HG03066 (cell line): ENCODE data around the gene SNTG2.
"Not testable (repeated sequence)": the region's sequence is repeated elsewhere in the genome, so short reads cannot be mapped to it uniquely, and the experiment has no call there.

Experiments
- ATAC-seq: cut with Tn5 transposase; IDR thresholded peaks from one replicate; pipeline ENCODE4 v1.9.1; 2021; ENCODE audit warnings: low read depth; ENCODE audit not compliant: unreplicated experiment

SNTG2 gene

DNA sequence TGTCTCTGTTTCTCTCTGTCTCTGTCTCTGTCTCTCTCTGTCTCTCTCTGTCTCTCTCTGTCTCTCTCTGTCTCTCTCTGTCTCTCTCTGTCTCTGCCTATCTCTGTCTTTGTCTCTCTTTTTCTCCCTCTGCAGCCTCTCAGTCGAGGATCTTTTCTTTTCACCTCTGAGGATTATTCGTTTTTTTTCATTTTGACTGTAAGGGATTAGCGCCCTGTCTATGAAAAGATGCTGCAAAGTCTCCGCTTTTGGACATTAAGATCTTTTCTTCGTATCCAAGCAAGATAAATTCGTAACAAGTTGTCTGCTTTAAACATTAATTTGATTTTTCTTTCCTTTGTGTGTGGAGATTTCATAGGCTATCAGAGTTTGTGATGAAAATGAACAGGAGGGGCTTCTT is 271.4 kb downstream of the SNTG2 start:
- ATAC-seq, result no peak

DNA sequence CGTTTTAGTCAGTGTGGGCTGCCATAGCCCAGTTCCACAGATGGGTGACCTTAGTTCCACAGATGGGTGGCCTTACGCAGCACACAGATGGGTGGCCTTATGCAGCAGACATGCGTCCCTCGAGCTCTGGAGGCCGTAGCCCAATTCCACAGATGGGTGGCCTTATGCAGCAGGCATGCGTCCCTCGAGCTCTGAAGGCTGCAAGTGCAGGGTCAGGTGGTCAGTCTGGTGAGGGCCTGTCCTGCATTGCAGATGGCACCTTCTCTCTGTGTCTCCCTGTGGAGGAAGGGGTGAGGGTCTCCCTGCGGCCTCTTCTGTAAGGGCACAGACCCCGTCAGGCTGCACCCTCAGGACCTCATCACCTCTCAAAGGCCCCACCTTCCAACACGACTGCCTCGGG is 273.1 kb downstream of the SNTG2 start:
- no peak for ATAC-seq

DNA sequence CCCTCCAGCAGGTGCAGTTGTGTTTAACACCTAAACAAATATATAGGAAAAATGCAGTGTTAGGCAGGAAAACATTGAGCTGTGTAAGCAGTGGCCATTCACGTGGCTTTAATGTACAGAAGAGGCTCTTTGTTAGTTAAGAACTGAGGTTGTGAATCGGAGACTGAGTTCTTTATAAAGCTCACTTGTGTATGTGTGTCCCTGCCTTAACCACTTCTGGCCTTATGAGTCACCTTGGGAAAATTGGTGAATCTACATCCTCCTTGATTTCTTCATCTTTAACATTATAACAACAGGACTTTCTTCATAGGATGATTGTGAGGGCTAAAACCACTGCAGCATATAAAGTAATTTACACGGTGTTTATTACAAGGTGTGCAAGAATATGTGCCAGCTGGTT is 274.3 kb downstream of the SNTG2 start:
- ATAC-seq, result no peak

DNA sequence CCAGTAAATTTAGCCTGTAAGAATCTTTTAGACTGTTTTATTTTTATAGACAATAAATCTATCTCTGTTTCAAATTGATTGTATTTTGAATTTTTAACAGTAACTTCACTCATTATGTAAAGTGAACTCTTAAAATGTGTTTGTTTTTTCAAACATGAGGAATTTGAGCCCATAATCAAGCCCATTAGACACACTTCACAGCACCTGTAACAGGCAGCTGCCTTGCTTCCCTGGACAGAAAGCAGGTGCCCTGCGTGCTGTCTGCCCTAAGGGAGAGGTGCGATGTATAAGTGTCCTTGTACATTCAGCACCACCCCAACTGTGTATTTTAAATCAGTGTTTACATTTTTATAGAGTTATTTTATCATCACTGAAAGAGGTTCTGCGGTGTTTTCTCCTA is 276.1 kb downstream of the SNTG2 start:
- no peak for ATAC-seq

DNA sequence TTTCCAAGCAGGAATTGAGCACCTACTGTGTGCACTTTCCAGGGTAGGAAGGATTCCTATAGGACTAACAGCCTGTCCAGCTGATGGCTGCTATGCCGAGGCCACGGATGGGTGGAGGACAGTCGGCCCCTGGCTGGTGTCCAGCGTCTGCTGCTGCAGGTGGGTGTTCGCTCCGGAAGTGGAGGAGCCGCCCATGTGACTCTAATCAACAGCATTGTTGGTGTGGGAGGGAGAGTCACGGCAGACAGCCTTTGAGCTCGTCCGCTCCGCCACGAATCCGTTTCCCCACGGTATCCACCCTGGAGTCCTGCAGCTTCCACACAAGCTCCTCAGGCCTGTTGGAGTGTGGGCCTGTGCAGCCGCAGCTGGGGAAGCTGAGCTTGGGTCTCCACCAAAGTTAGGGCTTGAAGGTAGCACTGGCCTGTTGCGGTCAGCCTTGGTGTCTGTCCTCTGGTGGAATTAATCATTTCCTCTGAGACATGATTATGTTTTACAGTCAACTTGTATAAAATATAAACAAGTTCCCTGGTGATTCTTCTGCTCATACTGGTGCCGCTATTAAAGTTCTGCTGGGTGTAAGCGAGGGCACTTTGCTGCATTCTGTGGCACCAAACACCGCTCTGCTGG is 276.7 kb downstream of the SNTG2 start:
- ATAC-seq, result no peak

DNA sequence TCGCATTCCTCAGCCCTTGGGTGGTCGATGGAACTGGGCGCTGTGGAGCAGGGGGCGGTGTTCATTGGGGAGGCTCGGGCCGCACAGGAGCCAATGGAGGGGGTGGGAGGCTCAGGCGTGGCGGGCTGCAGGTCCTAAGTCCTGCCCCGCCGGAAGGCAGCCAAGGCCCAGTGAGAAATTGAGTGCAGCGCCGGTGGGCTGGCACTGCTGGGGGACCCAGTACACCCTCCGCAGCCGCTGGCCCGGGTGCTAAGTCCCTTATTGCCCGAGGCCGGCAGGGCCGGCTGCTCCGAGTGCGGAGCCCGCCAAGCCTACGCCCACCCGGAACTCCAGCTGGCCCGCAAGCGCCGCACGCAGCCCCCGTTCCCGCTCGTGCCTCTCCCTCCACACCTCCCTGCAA is 278.9 kb downstream of the SNTG2 start:
- ATAC-seq, result not testable (repeated sequence)

DNA sequence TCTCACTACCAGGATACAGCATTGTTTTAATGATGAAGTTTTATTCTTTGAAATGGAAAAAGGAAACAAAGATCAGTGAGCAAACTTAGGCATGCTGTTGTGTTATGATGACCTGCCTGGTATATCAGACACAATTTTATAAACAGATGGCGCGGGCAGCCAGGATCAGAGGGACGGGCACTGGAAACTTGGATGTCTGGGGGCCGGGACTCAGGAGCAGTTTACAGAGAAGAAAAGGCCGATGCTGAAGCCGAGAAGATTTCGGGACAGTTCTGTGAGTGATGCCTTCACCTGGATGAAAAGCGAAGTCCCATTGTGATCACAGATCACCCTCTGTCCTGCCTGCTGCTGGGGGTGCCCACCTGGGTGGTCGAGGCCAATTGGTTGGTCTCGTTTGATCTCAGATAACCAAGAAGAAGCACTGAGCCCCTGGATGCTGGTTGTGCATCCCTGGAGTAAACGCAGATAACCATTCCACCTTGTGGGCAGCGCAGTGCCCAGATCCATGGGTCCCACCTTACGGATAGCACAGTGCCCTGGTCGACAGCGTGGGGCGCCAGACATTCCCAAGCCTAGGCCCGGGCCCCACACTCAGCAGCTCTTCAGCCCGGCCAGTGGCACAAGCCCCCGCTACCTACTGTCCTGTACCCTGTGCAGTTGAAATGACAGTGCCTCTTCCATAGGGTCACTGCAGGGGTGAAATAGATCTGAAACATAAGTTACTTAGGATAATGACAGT is 279.7 kb downstream of the SNTG2 start:
- ATAC-seq, result no peak

DNA sequence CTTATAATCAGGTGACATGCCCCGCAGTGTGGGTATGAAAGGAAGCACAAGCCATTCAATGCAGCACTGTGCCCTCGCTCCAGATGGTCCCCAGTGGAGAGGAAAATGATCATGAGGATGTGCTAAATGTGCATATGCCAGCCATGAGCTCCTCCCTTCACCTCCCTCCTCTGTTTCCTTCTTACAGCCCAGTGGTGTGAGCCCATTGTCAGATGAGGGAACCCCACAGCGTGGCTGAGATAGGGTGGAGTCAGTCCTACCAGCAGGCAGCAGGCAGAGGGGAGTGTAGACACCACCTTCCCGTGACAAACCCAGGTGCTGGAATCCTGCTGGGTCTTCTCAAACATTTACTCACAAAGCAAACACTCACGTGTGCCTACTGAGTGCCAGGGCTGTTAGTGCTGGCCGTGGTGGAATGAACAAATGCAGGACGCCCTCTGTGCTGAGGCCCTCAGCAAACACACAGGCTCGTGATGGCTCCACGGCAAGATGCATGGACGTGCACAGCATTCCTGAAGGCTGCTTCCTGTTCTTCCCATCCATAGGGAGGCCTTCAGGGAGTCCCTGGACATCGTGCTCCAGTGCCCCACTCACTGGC is 280.9 kb downstream of the SNTG2 start:
- no peak for ATAC-seq

DNA sequence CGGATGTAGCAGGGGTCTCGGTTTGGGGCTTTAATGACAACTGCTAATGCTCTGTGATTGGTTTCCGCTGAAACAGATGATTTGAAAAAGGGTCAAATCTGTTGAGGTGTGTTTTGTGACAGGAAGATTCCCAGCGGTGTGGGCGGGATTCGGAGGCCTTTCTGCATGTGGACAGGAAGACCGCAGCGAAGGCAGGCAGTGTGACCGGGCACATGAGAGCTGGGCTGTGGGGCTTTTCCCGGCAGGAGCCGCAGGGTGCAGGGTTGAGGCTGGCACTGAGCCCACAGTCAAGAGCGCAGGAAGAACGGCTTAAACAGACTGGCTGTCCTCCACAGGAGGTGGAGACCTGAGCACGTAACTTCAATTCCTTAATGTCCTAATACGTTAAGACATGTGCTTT is 282.6 kb downstream of the SNTG2 start:
- ATAC-seq, result no peak

DNA sequence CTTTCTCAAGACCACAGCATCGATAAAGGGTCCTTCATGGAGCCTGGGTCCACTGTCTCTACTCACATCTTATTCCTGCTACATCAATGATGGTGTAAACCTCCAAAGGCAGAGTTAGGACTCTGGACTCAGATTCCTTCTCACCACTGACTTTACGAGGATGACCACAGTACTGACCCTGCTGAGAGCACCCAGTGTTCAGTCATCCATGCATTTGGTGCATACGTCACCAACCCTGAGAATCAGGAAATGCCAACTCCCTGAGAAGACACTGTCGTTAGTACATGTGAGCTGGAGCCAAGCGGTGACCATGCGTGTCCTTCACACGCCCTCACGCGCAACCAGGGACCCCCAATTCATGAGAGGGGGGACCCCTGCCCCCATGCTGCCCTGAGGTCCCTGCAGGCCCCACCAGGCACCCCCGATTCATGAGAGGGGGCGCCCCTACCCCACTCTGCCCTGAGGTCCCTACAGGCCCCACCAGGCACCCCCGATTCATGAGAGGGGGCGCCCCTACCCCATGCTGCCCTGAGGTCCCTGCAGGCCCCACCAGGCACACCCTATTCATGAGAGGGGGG is 284.2 kb downstream of the SNTG2 start:
- no peak for ATAC-seq

DNA sequence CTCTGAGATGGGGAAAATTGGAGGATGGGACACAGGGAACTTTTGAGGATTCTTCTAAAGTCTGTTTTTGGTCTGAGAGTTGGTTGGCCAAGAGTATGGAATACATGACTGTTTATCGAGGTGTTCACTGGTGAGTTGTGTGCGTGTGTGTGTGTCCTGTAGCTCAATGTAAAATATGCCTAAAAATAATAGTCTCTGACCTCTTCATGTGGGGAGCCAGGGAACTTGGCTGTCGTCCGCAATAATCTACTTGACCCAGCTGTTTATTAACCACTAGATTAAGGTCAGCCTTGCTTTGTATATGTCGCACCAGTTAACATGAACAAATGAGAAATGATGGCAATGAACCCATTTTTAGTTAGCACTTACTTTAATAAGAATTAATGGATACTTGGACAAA is 285.2 kb downstream of the SNTG2 start:
- no peak for ATAC-seq

DNA sequence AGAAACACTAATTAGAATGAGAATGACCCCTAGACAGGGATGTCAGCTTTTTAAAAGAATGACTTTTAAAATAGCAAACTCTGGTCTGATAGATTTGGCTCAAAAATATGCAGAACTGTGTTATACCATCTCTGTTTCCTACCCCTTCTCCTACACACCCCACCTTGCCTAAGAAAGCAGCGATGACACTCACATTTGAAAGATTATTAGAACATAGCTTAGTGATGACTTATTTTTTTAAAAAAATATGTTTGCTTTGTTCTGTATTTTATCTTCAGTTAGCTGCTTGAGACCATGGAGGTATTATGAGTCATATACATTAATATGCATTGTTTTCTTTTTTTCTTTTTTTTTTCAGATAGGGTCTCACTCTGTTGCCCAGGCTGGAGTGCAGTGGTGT is 286.0 kb downstream of the SNTG2 start:
- no peak for ATAC-seq

DNA sequence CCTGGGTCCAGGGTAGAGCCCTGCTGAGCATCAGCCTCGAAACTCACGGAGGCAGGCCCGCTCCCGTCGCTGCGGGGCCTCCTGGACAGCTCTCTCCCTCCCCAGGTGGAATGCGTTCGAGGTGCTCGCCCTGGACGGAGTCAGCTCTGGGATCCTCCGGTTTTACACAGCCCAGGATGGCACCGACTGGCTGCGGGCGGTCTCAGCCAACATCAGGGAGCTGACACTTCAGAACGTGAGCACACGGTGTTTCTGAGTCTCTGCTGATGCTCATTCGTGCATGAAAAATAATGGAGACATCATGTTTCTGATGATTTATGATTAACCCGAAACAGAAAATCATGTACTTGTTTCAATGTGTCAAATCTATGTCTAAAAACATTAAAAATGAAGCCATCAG is 287.1 kb downstream of the SNTG2 start:
- ATAC-seq, result no peak

DNA sequence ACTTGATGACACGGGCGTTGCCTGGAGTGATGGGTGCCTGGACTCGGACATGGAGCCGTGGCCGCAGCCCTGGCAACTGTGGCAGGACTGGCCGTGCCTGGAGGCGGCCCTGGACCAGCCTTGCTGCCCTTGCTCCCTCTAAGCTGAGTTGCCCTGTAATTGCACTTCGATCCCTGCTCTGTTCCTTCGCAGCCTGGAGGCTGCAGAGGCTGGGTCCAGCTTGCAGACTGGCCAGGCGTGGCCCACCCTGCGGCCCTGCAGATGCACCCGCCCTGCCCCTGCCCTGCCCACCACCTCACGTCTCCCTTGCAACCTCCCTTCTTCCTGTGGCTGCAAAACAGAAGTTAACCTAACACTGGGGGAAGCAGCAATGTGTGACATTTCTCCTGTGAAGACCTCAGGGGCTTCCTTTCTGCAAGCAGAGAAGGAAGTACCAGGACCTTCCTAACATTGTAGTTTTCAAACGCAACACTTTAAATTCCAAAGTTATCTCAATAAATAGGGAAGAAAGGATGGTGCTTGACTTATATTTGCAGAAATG is 288.0 kb downstream of the SNTG2 start:
- no peak for ATAC-seq

DNA sequence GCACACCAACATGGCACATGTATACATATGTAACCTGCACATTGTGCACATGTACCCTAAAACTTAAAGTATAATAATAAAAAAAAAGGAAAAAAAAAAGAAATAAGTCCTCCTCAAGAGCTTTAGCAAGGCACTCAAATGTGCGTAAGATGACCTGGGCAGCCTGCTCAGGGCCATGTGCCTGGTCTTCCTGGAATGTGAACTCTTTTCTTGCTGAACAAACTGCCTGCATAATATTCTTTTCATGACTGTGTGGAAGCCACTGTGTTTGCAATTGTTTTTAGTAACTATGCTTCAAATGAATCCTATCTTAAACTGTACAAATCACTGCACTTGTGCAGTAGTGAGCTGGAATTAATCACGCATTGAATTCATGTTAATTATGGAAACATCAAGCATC is 294.5 kb downstream of the SNTG2 start:
- no peak for ATAC-seq

DNA sequence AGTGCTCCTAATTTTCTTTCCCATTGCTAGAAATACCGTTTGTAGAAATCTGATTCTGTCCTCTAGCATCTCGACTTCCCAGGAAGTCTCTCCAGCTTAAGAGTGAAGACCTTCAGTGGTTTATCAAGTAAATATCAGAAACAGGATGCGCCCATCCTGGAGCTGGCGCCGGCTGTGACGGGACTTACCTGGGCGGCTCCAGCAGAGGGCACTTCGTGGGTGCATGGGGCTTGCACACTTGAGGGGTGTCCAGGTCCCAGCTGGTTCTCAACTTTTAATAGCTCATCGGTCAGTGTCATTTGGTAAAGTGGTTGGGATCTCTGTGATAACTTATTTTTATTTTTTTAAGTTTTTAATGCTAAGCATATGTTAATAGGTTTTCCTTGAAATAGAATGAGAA is 295.6 kb downstream of the SNTG2 start:
- no peak for ATAC-seq

DNA sequence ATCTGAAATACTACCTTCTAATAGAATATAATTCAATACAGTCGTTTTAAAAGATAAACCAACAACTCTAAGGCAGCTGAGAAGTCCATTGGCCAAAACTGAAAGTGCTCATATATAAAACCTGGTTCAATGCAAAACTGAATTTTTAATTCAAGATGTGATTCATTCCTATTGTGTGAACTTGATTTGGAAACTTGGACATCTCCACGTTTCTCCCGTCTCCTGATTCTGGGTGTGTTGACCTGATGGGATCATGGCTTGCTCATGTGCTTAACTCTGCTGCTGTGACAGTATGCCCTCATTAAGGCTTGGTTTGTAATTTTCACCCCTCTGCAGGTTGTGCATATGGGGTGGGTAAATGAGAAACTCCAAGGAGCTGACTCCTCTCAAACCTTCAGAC is 296.3 kb downstream of the SNTG2 start:
- no peak for ATAC-seq

DNA sequence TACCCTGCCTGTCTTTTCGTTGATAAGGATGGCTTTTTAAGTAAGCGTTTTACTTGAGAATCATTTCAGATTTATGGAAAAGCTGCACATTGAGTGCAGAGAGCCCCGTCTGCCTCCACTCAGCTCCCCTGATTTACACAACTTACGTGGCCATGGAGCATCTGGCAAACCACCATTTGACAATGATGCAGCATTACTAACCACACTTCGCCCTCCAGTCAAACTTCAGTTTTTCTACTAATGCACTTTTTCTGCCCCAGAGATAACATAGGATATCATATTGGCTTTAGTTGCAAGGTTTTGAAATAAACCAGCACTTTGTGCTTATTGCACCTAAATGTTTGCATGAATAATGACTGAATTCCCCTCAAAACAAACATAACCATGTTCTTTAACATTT is 297.5 kb downstream of the SNTG2 start:
- no peak for ATAC-seq

DNA sequence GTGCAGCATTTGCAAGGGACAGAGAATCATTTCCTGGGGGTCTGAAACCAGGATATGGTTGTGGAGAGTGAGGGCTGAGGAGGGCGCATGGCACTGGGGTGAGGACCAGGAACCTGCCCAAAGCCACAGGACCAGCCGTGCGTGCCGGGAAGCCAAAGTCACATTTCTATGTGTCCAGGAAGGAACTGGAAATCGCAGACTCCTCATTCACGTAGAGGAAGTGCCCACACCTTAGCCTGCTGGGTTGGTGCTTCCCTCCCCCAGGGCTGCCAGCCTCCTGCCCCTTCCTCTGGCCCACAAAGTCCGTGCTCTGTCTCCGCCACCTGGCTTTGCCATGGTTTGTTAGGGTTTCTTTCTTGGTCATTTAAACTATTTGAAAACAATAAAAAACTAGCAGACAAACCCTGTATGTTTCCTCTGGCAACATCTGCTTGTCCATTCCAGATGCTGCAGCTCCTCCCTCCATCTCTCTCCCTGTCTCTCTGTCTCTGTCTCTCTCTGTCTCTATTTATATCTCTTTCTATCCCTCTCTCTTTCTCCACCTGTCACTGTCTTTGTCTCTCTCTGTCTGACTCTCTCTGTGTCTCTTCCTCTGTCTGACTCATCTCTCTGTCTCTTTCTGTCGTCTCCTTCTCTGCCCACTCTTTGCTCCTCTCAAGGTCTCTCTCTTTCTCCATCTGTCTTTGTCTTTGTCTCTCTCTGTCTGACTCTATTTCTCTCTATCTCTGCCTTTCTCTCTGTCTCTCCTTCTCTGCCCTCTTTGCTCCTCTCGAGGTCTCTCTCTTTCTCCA is 299.4 kb downstream of the SNTG2 start:
- ATAC-seq, result no peak

DNA sequence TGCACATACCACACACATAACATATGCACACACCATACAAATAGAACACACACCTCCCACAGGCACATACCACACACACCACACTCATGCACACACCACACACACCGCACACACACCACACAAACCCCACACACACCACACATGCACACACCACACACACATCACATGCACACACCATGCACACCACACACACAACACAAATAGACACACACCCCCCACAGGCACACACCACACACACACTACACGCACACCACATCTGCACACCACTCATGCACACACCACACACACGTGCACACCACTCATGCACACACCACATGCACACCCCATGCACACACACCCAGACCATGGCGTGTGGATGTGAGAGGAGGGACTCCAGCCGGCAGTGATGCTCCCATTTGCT is 300.9 kb downstream of the SNTG2 start:
- no peak for ATAC-seq

DNA sequence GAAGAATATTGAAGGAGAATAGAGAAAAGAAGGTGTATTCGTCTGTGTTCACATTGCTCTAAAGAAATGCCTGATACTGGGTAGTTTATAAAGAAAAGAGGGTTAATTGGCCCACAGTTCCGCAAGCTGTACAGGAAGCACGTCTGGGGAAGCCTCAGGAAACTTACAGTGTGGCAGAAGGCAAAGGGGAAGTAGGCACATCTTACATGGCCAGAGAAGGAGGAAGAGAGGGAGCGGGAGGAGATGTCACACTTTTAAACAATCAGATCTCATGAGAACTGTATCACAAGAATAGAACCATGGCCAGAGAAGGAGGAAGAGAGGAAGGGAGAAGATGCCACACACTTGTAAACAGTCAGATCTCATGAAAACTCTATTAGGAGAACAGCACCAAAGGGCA is 303.0 kb downstream of the SNTG2 start:
- ATAC-seq, result no peak
